ENCODE results near the gene TSC1. TPM values are rescaled to one million over a fixed set of nuclear protein-coding genes. Genes with fewer than 3 reads are reported as not detected.

Gene TSC1
- total RNA-seq, 1 experiment from 2014 or later, result 22.4 TPM

- DNase-seq (ENCODE audit: low spot score), result no peak
Measured at GRCh38 chr9:132888151-132888550, 56.3 kb downstream of the TSC1 start.

- DNase-seq (ENCODE audit: low spot score), result no peak
Measured at GRCh38 chr9:132887181-132888120, 57.0 kb downstream of the TSC1 start.

GRCh38 chr9:132886334-132886725 lies 58.1 kb downstream of the TSC1 start:
- DNase-seq (ENCODE audit: low spot score), result no peak

GRCh38 chr9:132885720-132886333 lies 58.6 kb downstream of the TSC1 start:
- DNase-seq (ENCODE audit: low spot score), result no peak

GRCh38 chr9:132883349-132884294 lies 60.8 kb downstream of the TSC1 start:
- DNase-seq (ENCODE audit: low spot score), result no peak

- DNase-seq (ENCODE audit: low spot score), result no peak
Measured at GRCh38 chr9:132882616-132883015, 61.8 kb downstream of the TSC1 start.

- DNase-seq (ENCODE audit: low spot score), result no peak
Measured at GRCh38 chr9:132881826-132882225, 62.6 kb downstream of the TSC1 start.

- no peak for DNase-seq (ENCODE audit: low spot score)
Measured at GRCh38 chr9:132880324-132880661, 64.1 kb downstream of the TSC1 start.

GRCh38 chr9:132879457-132880323 lies 64.7 kb downstream of the TSC1 start:
- DNase-seq (ENCODE audit: low spot score), result no peak

- no peak for DNase-seq (ENCODE audit: low spot score)
Measured at GRCh38 chr9:132878695-132879456, 65.5 kb downstream of the TSC1 start, which contains the start of gene SPACA9. TSS of gene SPACA9 (plus strand) at chr9:132878898. CDS start at chr9:132883948, 5,050 bp downstream.

GRCh38 chr9:132877824-132878694 lies 66.4 kb downstream of the TSC1 start, which contains the start of gene AK8:
TSS of gene AK8 (minus strand) at chr9:132878284. CDS start at chr9:132878255, 29 bp downstream.
- DNase-seq (ENCODE audit: low spot score), result peak; percentile 39

GRCh38 chr9:132877458-132877823 lies 67.0 kb downstream of the TSC1 start:
- no peak for DNase-seq (ENCODE audit: low spot score)

GRCh38 chr9:132876849-132877248 lies 67.6 kb downstream of the TSC1 start:
- no peak for DNase-seq (ENCODE audit: low spot score)

GRCh38 chr9:132875159-132875558 lies 69.3 kb downstream of the TSC1 start:
- DNase-seq (ENCODE audit: low spot score), result no peak

- DNase-seq (ENCODE audit: low spot score), result no peak
Measured at GRCh38 chr9:132873403-132873802, 71.0 kb downstream of the TSC1 start.

- no peak for DNase-seq (ENCODE audit: low spot score)
Measured at GRCh38 chr9:132869266-132869665, 75.2 kb downstream of the TSC1 start.

GRCh38 chr9:132866898-132867297 lies 77.5 kb downstream of the TSC1 start:
- DNase-seq (ENCODE audit: low spot score), result no peak

GRCh38 chr9:132864691-132865090 lies 79.7 kb downstream of the TSC1 start:
- no peak for DNase-seq (ENCODE audit: low spot score)

GRCh38 chr9:132864277-132864676 lies 80.1 kb downstream of the TSC1 start:
- no peak for DNase-seq (ENCODE audit: low spot score)
